Loucy (cell line): ENCODE results near the gene KRTAP1-5.
"Not testable (repeated sequence)": the region's sequence is repeated elsewhere in the genome, so short reads cannot be mapped to it uniquely, and the experiment has no call there.

Experiments used
- H2AFZ ChIP-seq: fragments of 200-600 bp; sonication (generic); 2 replicates; pipeline ENCODE4 v1.6.0; 2016; ENCODE audit warnings: antibody characterized with exemption, mild to moderate bottlenecking, low read length, moderate library complexity
- H3F3A ChIP-seq: fragments of 200-600 bp; 2 replicates; pipeline ENCODE4 v1.6.0; 2016; ENCODE audit warnings: antibody characterized with exemption, low read depth, mild to moderate bottlenecking
- H3K27me3 ChIP-seq: fragments of 200-600 bp; sonication (generic); 2 replicates; pipeline ENCODE4 v1.6.1; 2014; ENCODE audit warnings: low read length, mild to moderate bottlenecking; ENCODE audit not compliant: insufficient read depth, poor library complexity, severe bottlenecking
- H3K36me3 ChIP-seq: fragments of 200-600 bp; sonication (generic); 2 replicates; pipeline ENCODE4 v1.6.1; 2016; ENCODE audit warnings: low read length; ENCODE audit not compliant: insufficient read depth
- H3K4me1 ChIP-seq: fragments of 200-600 bp; sonication (generic); 2 replicates; pipeline ENCODE4 v1.5.1; 2014; ENCODE audit warnings: low read length, mild to moderate bottlenecking; ENCODE audit not compliant: insufficient read depth, poor library complexity, severe bottlenecking
- H3K4me2 ChIP-seq: fragments of 200-600 bp; sonication (generic); 2 replicates; pipeline ENCODE4 v1.6.0; 2014; ENCODE audit warnings: antibody characterized with exemption, low read length, low read depth, mild to moderate bottlenecking; ENCODE audit not compliant: poor library complexity, severe bottlenecking
- H3K4me3 ChIP-seq: fragments of 200-600 bp; sonication (generic); 2 replicates; pipeline ENCODE4 v1.5.1; 2014; ENCODE audit warnings: low read length, mild to moderate bottlenecking, mixed read lengths; ENCODE audit not compliant: poor library complexity, severe bottlenecking
- H3K79me2 ChIP-seq: fragments of 200-600 bp; sonication (generic); 2 replicates; pipeline ENCODE4 v1.6.1; 2014; ENCODE audit warnings: low read length; ENCODE audit not compliant: insufficient read depth
- H3K9ac ChIP-seq: fragments of 200-600 bp; sonication (generic); 2 replicates; pipeline ENCODE4 v1.6.0; 2014; ENCODE audit warnings: mild to moderate bottlenecking, low read depth, low read length, moderate library complexity; ENCODE audit not compliant: poor library complexity, severe bottlenecking
- H3K9me2 ChIP-seq: fragments of 200-600 bp; sonication (generic); replicated peaks from 2 replicates; pipeline ENCODE4 v1.6.1; 2016; ENCODE audit warnings: low read depth, low read length, mixed read lengths
- H3K9me3 ChIP-seq: fragments of 200-600 bp; sonication (generic); 2 replicates; pipeline ENCODE4 v1.6.1; 2014; ENCODE audit warnings: mild to moderate bottlenecking, antibody characterized with exemption, low read length, low read depth; ENCODE audit not compliant: insufficient read depth
- H4K20me1 ChIP-seq: fragments of 200-600 bp; sonication (generic); 2 replicates; pipeline ENCODE4 v1.6.0; 2014; ENCODE audit warnings: antibody characterized with exemption, low read length, mild to moderate bottlenecking; ENCODE audit not compliant: insufficient read depth, poor library complexity, severe bottlenecking
- EZH2phosphoT487 ChIP-seq: fragments of 200-600 bp; IDR thresholded peaks from 2 replicates; pipeline ENCODE4 v1.6.1; 2018; ENCODE audit warnings: antibody characterized with exemption, mild to moderate bottlenecking, moderate library complexity, borderline replicate concordance
- TF ChIP-seq, protein P1 (sequence below): fragments of 200-600 bp; sonication (generic); conservative IDR thresholded peaks from 2 replicates; pipeline ENCODE4 v1.5.1; 2014; ENCODE audit warnings: mild to moderate bottlenecking, antibody characterized with exemption, low read length

Gene KRTAP1-5

DNA sequence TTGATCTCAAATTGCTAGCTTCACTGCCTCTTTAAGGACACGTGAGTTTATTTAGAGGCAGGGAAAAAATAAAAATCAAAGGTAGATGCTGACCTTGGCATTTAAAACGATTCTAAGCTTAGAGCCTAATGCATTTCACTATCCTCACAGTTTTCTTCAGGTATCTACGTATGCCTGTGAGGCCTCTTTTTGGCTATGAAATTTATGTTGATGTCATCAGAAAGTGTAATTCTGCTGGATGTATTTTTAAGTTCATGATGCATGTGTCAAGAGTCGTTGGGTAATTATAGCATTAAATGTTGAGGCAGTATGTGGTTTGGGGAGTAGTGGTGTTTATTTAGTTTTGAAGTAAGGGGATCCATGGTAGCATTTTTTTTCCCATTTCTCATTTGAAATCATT is 23.1 kb downstream of the KRTAP1-5 start:
- no peak overlapping the region for H3K9ac ChIP-seq
- no peak overlapping the region for H3K4me2 ChIP-seq
- no peaks in the 10 kb centered on the region for H3K9me3 ChIP-seq
- H2AFZ ChIP-seq: no peak overlapping the region
- no peaks in the 10 kb centered on the region for H3K4me1 ChIP-seq
- no peaks in the 10 kb centered on the region for H3K36me3 ChIP-seq
- H3K79me2 ChIP-seq: no peaks in the 10 kb centered on the region
- H3K4me3 ChIP-seq: no peak overlapping the region
- TF ChIP-seq, protein P1, sequence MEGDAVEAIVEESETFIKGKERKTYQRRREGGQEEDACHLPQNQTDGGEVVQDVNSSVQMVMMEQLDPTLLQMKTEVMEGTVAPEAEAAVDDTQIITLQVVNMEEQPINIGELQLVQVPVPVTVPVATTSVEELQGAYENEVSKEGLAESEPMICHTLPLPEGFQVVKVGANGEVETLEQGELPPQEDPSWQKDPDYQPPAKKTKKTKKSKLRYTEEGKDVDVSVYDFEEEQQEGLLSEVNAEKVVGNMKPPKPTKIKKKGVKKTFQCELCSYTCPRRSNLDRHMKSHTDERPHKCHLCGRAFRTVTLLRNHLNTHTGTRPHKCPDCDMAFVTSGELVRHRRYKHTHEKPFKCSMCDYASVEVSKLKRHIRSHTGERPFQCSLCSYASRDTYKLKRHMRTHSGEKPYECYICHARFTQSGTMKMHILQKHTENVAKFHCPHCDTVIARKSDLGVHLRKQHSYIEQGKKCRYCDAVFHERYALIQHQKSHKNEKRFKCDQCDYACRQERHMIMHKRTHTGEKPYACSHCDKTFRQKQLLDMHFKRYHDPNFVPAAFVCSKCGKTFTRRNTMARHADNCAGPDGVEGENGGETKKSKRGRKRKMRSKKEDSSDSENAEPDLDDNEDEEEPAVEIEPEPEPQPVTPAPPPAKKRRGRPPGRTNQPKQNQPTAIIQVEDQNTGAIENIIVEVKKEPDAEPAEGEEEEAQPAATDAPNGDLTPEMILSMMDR: no peak
- no peak for TF ChIP-seq EZH2phosphoT487
- no peaks in the 10 kb centered on the region for H3F3A ChIP-seq
- H3K27me3 ChIP-seq: no peaks in the 10 kb centered on the region
- no peaks in the 10 kb centered on the region for H3K9me2 ChIP-seq
- H4K20me1 ChIP-seq: no peaks in the 10 kb centered on the region

DNA sequence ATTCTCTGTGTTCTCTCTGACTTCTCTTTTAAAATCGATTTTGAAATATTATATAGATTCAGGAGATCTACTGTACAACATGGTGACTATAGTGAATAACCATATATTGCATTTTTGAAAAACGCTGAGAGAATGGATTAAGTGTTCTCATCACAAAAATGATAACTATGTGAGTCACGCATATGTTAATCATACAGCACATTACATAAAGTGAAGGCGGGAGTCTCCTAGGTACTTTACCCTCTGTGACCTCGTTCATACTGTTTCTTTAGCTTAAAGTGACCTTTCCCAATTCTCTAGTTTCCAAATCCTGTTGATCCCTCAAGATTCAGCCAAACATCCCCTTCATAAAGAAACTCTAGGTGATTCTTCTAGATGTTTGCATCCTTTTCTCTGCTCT is 24.2 kb downstream of the KRTAP1-5 start:
- Histone ChIP-seq H3K4me3 (no peak overlapping the region), H3K79me2 (no peaks in the 10 kb centered on the region), H3K4me1 (no peaks in the 10 kb centered on the region), H3F3A (no peaks in the 10 kb centered on the region), H3K9ac (no peak overlapping the region), H3K4me2 (no peak overlapping the region), H3K27me3 (no peaks in the 10 kb centered on the region), H3K36me3 (no peaks in the 10 kb centered on the region), H3K9me3 (no peaks in the 10 kb centered on the region), H2AFZ (no peak overlapping the region), H4K20me1 (no peaks in the 10 kb centered on the region), H3K9me2 (no peaks in the 10 kb centered on the region)
- no peak for TF ChIP-seq EZH2phosphoT487
- TF ChIP-seq, protein P1: no peak

DNA sequence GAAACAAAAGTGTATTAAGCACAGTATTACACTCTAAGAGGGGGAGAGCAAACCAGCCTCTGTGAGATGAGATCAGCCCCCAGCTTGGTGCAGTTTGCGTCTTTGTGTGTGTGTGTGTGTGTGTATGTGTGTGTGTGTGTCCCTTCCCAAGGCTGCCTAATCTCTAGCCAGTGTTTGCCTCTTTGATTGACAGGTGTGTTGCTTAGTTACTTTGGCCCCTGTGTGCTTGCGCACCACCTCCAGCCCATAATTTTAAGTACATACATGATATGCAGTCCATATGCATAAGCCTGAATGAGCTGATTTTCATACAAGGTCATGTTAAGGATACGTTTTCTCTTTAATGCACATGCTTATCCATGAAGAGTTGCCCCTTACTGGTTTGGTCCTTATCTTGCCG is 25.2 kb downstream of the KRTAP1-5 start:
- no peak for TF ChIP-seq EZH2phosphoT487
- TF ChIP-seq, protein P1: no peak
- Histone ChIP-seq H3K4me2 (no peak overlapping the region), H3K27me3 (no peaks in the 10 kb centered on the region), H3K9ac (no peak overlapping the region), H4K20me1 (no peaks in the 10 kb centered on the region), H3F3A (no peaks in the 10 kb centered on the region), H3K4me3 (no peak overlapping the region), H3K9me3 (no peaks in the 10 kb centered on the region), H3K36me3 (no peaks in the 10 kb centered on the region), H2AFZ (no peak overlapping the region), H3K4me1 (no peaks in the 10 kb centered on the region), H3K9me2 (no peaks in the 10 kb centered on the region), H3K79me2 (no peaks in the 10 kb centered on the region)

GRCh38 chr17:40999563-40999962 is 27.4 kb downstream of the KRTAP1-5 start, which contains the start of gene KRTAP3-2:
TSS of gene KRTAP3-2 (minus strand) at chr17:40999906. CDS start at chr17:40999853, 53 bp downstream.
- H3F3A ChIP-seq, H3K79me2 ChIP-seq, H2AFZ ChIP-seq, H3K36me3 ChIP-seq, H3K9me2 ChIP-seq, H3K9ac ChIP-seq, H3K9me3 ChIP-seq, H3K27me3 ChIP-seq, H3K4me3 ChIP-seq, H3K4me2 ChIP-seq, H4K20me1 ChIP-seq, H3K4me1 ChIP-seq: not testable (repeated sequence)
